ENCODE data around the gene PCDHGA8.
"Not testable (repeated sequence)": the region's sequence is repeated elsewhere in the genome, so short reads cannot be mapped to it uniquely, and the experiment has no call there.

Gene PCDHGA8

GRCh38 chr5:141371572-141372475, 20.6 kb upstream of the PCDHGA8 start:
- DNase-seq: no peak

GRCh38 chr5:141373673-141374317, 18.6 kb upstream of the PCDHGA8 start, which contains the start of gene PCDHGA6:
Gene PCDHGA6, plus strand, starts transcription at chr5:141373891. Its CDS starts 193 bp downstream, at chr5:141374084.
- DNase-seq: no peak

GRCh38 chr5:141374627-141375026, 17.8 kb upstream of the PCDHGA8 start:
- DNase-seq: no peak

- DNase-seq: not testable (repeated sequence)
These were observed 16.8 kb upstream of the PCDHGA8 start for GRCh38 chr5:141375444-141376155.

GRCh38 chr5:141382469-141383294, 9.8 kb upstream of the PCDHGA8 start, which contains the start of gene PCDHGA7:
Gene PCDHGA7, plus strand, starts transcription at chr5:141382742. Its CDS starts 158 bp downstream, at chr5:141382900.
- DNase-seq: no peak

- DNase-seq: no peak
These were observed 9.1 kb upstream of the PCDHGA8 start for GRCh38 chr5:141383345-141383744.

GRCh38 chr5:141384471-141385267, 7.8 kb upstream of the PCDHGA8 start:
- no peak for DNase-seq

- not testable (repeated sequence) for DNase-seq
These were observed 4.7 kb upstream of the PCDHGA8 start, which contains the start of gene PCDHGB4 for GRCh38 chr5:141387557-141388311. Gene PCDHGB4, plus strand, starts transcription at chr5:141387698. Its CDS starts 187 bp downstream, at chr5:141387885.

- DNase-seq: no peak
These were observed 3.8 kb upstream of the PCDHGA8 start for GRCh38 chr5:141388661-141389060.

GRCh38 chr5:141389153-141390042, 3.0 kb upstream of the PCDHGA8 start:
- DNase-seq: no peak

- no peak for DNase-seq
These were observed 834 bp downstream of the PCDHGA8 start for GRCh38 chr5:141393267-141393666.

- DNase-seq: not testable (repeated sequence)
These were observed 2.2 kb downstream of the PCDHGA8 start for GRCh38 chr5:141394401-141395187.

GRCh38 chr5:141397756-141398551, 5.5 kb downstream of the PCDHGA8 start, which contains the start of gene PCDHGB5:
Gene PCDHGB5, plus strand, starts transcription at chr5:141397947. Its CDS starts 181 bp downstream, at chr5:141398128.
- not testable (repeated sequence) for DNase-seq

GRCh38 chr5:141398608-141399007, 6.2 kb downstream of the PCDHGA8 start:
- no peak for DNase-seq

GRCh38 chr5:141399555-141400258, 7.3 kb downstream of the PCDHGA8 start:
- DNase-seq: no peak

- no peak for DNase-seq
These were observed 10.3 kb downstream of the PCDHGA8 start, which contains the start of gene PCDHGA9 for GRCh38 chr5:141402553-141403243. Gene PCDHGA9, plus strand, starts transcription at chr5:141402778. Its CDS starts 175 bp downstream, at chr5:141402953.

Data from MV-4-11 (cell line).